ENCODE measurements around the gene FAM32A. TPM values are rescaled to one million over a fixed set of nuclear protein-coding genes. Genes with fewer than 3 reads are reported as not detected.

The FAM32A gene
- total RNA-seq, 1 donor from 2014 or later: 84.4 TPM

GRCh38 chr19:16223746-16224145, 38.5 kb downstream of the FAM32A start:
- TF ChIP-seq, protein P1, sequence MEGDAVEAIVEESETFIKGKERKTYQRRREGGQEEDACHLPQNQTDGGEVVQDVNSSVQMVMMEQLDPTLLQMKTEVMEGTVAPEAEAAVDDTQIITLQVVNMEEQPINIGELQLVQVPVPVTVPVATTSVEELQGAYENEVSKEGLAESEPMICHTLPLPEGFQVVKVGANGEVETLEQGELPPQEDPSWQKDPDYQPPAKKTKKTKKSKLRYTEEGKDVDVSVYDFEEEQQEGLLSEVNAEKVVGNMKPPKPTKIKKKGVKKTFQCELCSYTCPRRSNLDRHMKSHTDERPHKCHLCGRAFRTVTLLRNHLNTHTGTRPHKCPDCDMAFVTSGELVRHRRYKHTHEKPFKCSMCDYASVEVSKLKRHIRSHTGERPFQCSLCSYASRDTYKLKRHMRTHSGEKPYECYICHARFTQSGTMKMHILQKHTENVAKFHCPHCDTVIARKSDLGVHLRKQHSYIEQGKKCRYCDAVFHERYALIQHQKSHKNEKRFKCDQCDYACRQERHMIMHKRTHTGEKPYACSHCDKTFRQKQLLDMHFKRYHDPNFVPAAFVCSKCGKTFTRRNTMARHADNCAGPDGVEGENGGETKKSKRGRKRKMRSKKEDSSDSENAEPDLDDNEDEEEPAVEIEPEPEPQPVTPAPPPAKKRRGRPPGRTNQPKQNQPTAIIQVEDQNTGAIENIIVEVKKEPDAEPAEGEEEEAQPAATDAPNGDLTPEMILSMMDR (conservative IDR thresholded peaks at IDR 0.05): no peak
- H3K4me1 Mint-ChIP-seq: no peaks in the 10 kb centered on the region
- DNase-seq (ENCODE audit: low read depth, low spot score): no peak

DNA sequence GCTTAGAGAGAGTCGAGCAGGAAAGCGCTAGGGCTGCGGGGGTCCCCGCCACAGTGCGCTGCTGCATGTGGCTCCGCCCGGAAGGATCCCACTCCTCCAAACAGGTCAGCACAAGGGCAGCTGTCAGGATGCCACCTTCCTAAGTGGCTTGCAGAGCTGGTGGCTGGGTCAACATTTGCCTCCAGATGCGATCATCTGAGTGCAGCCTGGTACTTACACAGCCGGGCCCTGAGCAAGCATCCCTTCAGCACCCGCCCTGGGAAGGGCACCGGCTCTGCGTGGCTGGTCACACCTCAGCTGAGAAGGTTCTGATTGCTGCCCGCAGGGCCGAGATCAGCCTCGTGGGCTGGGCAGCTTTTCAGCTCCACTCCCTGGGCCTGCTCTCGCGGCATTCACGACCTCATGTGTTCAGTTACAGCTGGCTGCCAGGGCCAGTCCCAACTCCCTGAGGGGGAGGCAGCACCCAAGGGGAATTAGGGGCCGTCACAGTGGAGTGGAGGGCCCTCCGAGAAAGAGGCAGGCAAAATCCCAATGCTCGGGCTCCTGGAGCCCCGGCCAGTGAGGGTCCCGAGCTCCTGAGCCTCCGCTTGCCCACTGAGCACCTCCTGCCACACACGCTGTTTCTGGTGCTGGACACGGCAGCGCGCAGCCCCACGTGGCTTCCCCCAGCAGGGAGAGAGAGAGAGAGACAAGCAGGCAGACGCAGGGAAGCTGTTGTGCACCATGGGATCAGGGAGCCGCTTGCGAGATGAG, 39.3 kb downstream of the FAM32A start:
- no peak for DNase-seq (ENCODE audit: low read depth, low spot score)
- peaks cover 31% of the 10 kb centered on the region for H3K36me3 Mint-ChIP-seq (ENCODE audit: low read depth)
- H3K27me3 Mint-ChIP-seq (ENCODE audit: low read depth): no peaks in the 10 kb centered on the region

More at GRCh38 chr19:16223746-16224145, 38.5 kb downstream of the FAM32A start:
- Mint-ChIP-seq H3K36me3 (ENCODE audit: low read depth) (peaks cover 35% of the 10 kb centered on the region), H3K27me3 (ENCODE audit: low read depth) (no peaks in the 10 kb centered on the region), H3K9me3 (peaks cover 6% of the 10 kb centered on the region), H3K4me3 (no peak overlapping the region), H3K27ac (ENCODE audit: unreplicated experiment) (no peak overlapping the region)

GRCh38 chr19:16225279-16226183, 40.3 kb downstream of the FAM32A start:
- no peak for DNase-seq (ENCODE audit: low read depth, low spot score)

More for the DNA sequence above, 39.3 kb downstream of the FAM32A start:
- TF ChIP-seq, protein P1 (conservative IDR thresholded peaks at IDR 0.05): no peak
- H3K4me1 Mint-ChIP-seq: no peaks in the 10 kb centered on the region
- peak overlapping the region; percentile 27 for H3K27ac Mint-ChIP-seq (ENCODE audit: unreplicated experiment)
- peaks cover 6% of the 10 kb centered on the region for H3K9me3 Mint-ChIP-seq
- no peak overlapping the region for H3K4me3 Mint-ChIP-seq

GRCh38 chr19:16226184-16226591, 41.0 kb downstream of the FAM32A start:
- Mint-ChIP-seq H3K9me3 (no peaks in the 10 kb centered on the region), H3K27me3 (ENCODE audit: low read depth) (no peaks in the 10 kb centered on the region), H3K36me3 (ENCODE audit: low read depth) (peaks cover 25% of the 10 kb centered on the region), H3K4me3 (no peak overlapping the region), H3K4me1 (no peaks in the 10 kb centered on the region), H3K27ac (ENCODE audit: unreplicated experiment) (no peak overlapping the region)
- DNase-seq (ENCODE audit: low read depth, low spot score): no peak
- TF ChIP-seq, protein P1 (conservative IDR thresholded peaks at IDR 0.05): no peak

More at GRCh38 chr19:16225279-16226183, 40.3 kb downstream of the FAM32A start:
- Mint-ChIP-seq H3K27me3 (ENCODE audit: low read depth) (no peaks in the 10 kb centered on the region), H3K4me1 (no peaks in the 10 kb centered on the region), H3K36me3 (ENCODE audit: low read depth) (peaks cover 29% of the 10 kb centered on the region), H3K27ac (ENCODE audit: unreplicated experiment) (no peak overlapping the region), H3K4me3 (no peak overlapping the region), H3K9me3 (peaks cover 4% of the 10 kb centered on the region)
- TF ChIP-seq, protein P1 (conservative IDR thresholded peaks at IDR 0.05): no peak

DNA sequence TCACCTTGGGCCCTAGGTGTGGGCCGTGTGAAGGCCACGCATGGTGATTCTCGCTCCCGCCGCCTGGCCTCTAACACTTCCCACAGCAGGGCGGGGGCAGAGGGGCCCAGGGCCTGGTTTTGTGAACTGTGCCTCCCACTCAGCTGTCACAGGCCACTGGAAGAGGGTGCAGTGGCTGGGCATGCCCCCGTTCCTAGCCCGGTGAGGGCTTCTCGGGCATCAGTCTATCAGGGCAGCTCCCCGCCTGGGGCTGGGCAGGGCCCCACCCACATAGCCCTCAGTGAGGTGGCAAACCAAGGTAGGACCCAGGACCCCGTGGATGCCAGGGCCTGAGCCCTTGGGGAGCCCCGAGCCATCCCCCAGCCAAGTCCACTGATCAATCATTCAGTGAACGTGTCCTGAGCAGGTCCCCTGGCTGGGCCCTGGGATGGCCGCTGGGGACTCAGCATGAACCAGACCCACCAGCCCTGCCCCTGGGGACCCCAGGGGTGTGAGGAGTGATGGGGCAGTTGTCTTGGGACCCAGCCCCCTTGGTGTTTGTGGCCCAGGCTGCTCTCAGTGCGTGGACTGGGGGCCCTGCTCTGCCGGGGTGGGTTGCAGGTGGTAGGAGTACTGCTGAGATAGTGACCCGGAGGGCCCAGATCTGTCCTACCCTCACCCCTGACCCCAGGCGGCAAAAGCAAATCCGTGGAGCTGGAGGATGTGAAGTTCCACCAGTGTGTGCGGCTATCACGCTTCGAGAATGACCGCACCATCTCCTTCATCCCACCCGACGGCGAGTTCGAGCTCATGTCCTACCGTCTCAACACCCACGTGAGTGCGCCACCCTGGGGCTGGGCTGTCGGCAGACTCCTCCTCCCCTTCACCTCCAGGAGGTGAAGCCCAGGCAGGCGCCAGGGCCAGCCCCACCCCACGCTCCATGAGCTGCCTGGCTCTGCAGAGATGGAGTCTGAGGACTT, 41.9 kb downstream of the FAM32A start:
- Mint-ChIP-seq H3K4me1 (no peaks in the 10 kb centered on the region), H3K27me3 (ENCODE audit: low read depth) (no peaks in the 10 kb centered on the region), H3K4me3 (no peak overlapping the region), H3K27ac (ENCODE audit: unreplicated experiment) (no peak overlapping the region), H3K36me3 (ENCODE audit: low read depth) (peaks cover 18% of the 10 kb centered on the region), H3K9me3 (no peaks in the 10 kb centered on the region)
- DNase-seq (ENCODE audit: low read depth, low spot score): no peak
- TF ChIP-seq, protein P1 (conservative IDR thresholded peaks at IDR 0.05): no peak

Data from neural crest cell (in vitro differentiated cells).